ENCODE measurements around the gene TACSTD2. TPM values are rescaled to one million over a fixed set of nuclear protein-coding genes. Genes with fewer than 3 reads are reported as not detected.

TACSTD2 gene
- total RNA-seq, 1 experiment from 2014 or later = 0.28 TPM

GRCh38 chr1:58529284-58529683, 47.8 kb downstream of the TACSTD2 start:
- Histone ChIP-seq H3K27me3 (ENCODE audit: control insufficient read depth, insufficient read depth, low read length) (no peaks in the 10 kb centered on the region), H3K36me3 (ENCODE audit: control insufficient read depth, insufficient read depth, low read length) (no peaks in the 10 kb centered on the region; the same call in 1 of the 2 replicates), H3K27ac (ENCODE audit: low read length) (no peak overlapping the region), H3K9me3 (ENCODE audit: control insufficient read depth, insufficient read depth, low read depth, low read length) (no peaks in the 10 kb centered on the region), H3K4me1 (ENCODE audit: control insufficient read depth, insufficient read depth, low read length) (no peaks in the 10 kb centered on the region), H3K4me3 (ENCODE audit: low read depth in 2 of 2, low read length in 2 of 2) (no peak overlapping the region)
- CTCF ChIA-PET = no interaction called here
- intact Hi-C loops (cut with micrococcal nuclease; ENCODE audit: unreplicated experiment) = no loop called here
- TF ChIP-seq REST (IDR thresholded peaks at IDR 0.05; ENCODE audit: insufficient read depth in 1 of 2, low read depth in 2 of 2, low read length in 1 of 2) = no peak
- BruUV-seq (replicated peaks) = no TSS peak
- DNase-seq (ENCODE audit: low read depth, low spot score) (no peak), ATAC-seq (no peak)
- in situ Hi-C loops (cut with HindIII; ENCODE audit: low pct_unique_long_range_greater_than_20kb, low sequenced_read_pairs) = no loop called here
- POLR2A ChIA-PET = no interaction called here

- intact Hi-C loops (cut with micrococcal nuclease; ENCODE audit: unreplicated experiment) (no loop called here), in situ Hi-C loops (cut with HindIII; ENCODE audit: low pct_unique_long_range_greater_than_20kb, low sequenced_read_pairs) (no loop called here)
- CTCF ChIA-PET = no interaction called here
- Histone ChIP-seq H3K27me3 (ENCODE audit: control insufficient read depth, insufficient read depth, low read length) (no peaks in the 10 kb centered on the region), H3K4me1 (ENCODE audit: control insufficient read depth, insufficient read depth, low read length) (no peaks in the 10 kb centered on the region), H3K36me3 (ENCODE audit: control insufficient read depth, insufficient read depth, low read length) (no peaks in the 10 kb centered on the region; the same call in 1 of the 2 replicates), H3K9me3 (ENCODE audit: control insufficient read depth, insufficient read depth, low read depth, low read length) (no peaks in the 10 kb centered on the region), H3K4me3 (ENCODE audit: low read depth in 2 of 2, low read length in 2 of 2) (no peak overlapping the region), H3K27ac (ENCODE audit: low read length) (no peak overlapping the region)
- no peak for ATAC-seq
- no peak for TF ChIP-seq CTCF (IDR thresholded peaks at IDR 0.05)
- no peak for TF ChIP-seq REST (IDR thresholded peaks at IDR 0.05; ENCODE audit: insufficient read depth in 1 of 2, low read depth in 2 of 2, low read length in 1 of 2)
- no peak for TF ChIP-seq TCF7L2 (IDR thresholded peaks at IDR 0.05; ENCODE audit: low read depth, low read length)
- no TSS peak for BruUV-seq (replicated peaks)
- POLR2A ChIA-PET = no interaction called here
- no peak for DNase-seq (ENCODE audit: low read depth, low spot score)
Observed at GRCh38 chr1:58528518-58528917, 48.5 kb downstream of the TACSTD2 start.

Other genes with a start within 250 kb of the TACSTD2 start
- gene OMA1, start 30.5 kb downstream of the TACSTD2 start, total RNA-seq (2021; ENCODE audit: unreplicated experiment) = 16.6 TPM
- 43.0 TPM for gene MYSM1, start 122.8 kb upstream of the TACSTD2 start, total RNA-seq (2021; ENCODE audit: unreplicated experiment)
- gene JUN, start 206.8 kb upstream of the TACSTD2 start, total RNA-seq (2021; ENCODE audit: unreplicated experiment) = 70.0 TPM

Data from Panc1 (cell line).